Activated CD8-positive, alpha-beta T cell treated with anti-CD3 and anti-CD28 coated beads, Interleukin-2, amount 10 ng/mL, durations not matched to agents 7 days and 5 days (primary cell): ENCODE measurements around the gene PLXNA1. TPM values are rescaled to one million over a fixed set of nuclear protein-coding genes. Genes with fewer than 3 reads are reported as not detected.

Experiments
- ATAC-seq: fragments of 150-1000 bp; cut with Tn5 transposase; one replicate; pipeline ENCODE4 v1.10.0; 2021; ENCODE audit warnings: moderate library complexity
- CTCF ChIA-PET: fragments of 350-600 bp; sonication (Branson Sonifier 250); formaldehyde crosslinking; loops from one replicate; lab custom pipeline; 2021; ENCODE audit warnings: antibody characterized with exemption; lab: Charles Lee
- POLR2A ChIA-PET: fragments of 350-600 bp; sonication (Branson Sonifier 250); formaldehyde crosslinking; loops from one replicate; lab custom pipeline; 2021; ENCODE audit warnings: antibody characterized with exemption; lab: Charles Lee
- DNase-seq: peaks from one replicate; pipeline ENCODE4 v3.0.0-alpha.2; 2020
- H3K27ac Mint-ChIP-seq: one replicate; pipeline ENCODE4 v1.8.0; 2021; ENCODE audit warnings: mild to moderate bottlenecking, mixed read lengths
- H3K27me3 Mint-ChIP-seq: one replicate; pipeline ENCODE4 v1.8.0; 2021; ENCODE audit warnings: low read depth, mixed read lengths
- H3K36me3 Mint-ChIP-seq: one replicate; pipeline ENCODE4 v1.8.0; 2021; ENCODE audit warnings: low read depth, mixed read lengths
- H3K4me1 Mint-ChIP-seq: one replicate; pipeline ENCODE4 v1.8.0; 2021; ENCODE audit warnings: low read depth, mixed read lengths
- H3K4me3 Mint-ChIP-seq: one replicate; pipeline ENCODE4 v1.8.0; 2021; ENCODE audit warnings: mild to moderate bottlenecking, mixed read lengths
- H3K9me3 Mint-ChIP-seq: one replicate; pipeline ENCODE4 v1.8.0; 2022; ENCODE audit warnings: mixed read lengths; ENCODE audit not compliant: insufficient read depth
- total RNA-seq, 2 experiments: library from RNA; stranded (reverse); gene quantifications; one replicate each; pipeline ENCODE4 v1.2.3, GENCODE V29; 2021

The PLXNA1 gene
- total RNA-seq, 2 experiments from 2014 or later, result 2.4 to 2.7 TPM

DNA sequence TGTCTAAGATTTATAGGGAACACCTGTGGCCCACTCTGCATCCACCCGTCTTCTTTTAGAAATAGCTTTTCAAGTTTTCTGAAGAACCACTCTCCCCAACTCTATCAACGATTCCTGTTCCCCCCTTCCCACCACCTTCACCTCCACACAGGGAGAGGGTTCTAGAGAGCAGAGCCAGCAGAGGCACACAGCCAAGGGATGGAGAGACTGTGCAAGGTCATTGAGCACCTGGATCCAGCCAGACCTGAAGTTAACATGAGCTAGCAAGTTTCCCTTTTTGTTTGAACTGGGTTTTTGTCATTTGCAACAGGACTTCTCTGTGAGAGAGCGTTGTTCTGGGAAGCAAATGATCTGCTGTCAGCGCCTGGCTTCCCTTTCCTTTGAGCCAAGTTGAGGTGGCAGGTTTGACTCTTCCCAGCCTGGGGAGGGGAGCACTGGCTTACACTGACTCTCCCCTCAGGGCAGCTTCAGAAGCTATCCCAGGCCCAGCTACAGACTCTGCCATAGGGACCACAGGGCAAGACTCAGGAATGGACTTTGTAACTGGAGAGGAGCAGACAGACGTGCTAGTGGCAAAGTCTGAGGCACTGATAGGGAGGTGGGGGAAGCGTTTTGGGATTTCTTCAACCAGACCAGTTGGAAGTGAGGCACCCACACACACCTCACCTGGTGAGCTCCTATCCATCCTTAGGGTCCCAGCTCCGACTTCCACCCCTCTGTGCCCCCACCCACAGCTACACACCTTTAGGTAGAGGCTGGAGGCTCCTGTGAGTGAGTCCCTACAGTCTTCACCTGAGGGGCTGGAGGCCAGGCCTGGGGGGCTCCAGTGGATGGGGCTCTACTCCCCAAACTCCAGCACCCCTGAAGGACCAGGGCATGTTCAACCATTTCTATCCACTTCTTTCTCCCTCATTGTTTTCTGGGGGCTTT lies 19.4 kb upstream of the PLXNA1 start:
- Mint-ChIP-seq H3K4me3 (no peak overlapping the region), H3K4me1 (no peaks in the 10 kb centered on the region), H3K36me3 (no peaks in the 10 kb centered on the region), H3K27ac (no peak overlapping the region), H3K9me3 (no peaks in the 10 kb centered on the region), H3K27me3 (peaks cover 4% of the 10 kb centered on the region)
- DNase-seq (no peak), ATAC-seq (no peak)
- POLR2A ChIA-PET, result no interaction called here
- CTCF ChIA-PET, result no interaction called here

DNA sequence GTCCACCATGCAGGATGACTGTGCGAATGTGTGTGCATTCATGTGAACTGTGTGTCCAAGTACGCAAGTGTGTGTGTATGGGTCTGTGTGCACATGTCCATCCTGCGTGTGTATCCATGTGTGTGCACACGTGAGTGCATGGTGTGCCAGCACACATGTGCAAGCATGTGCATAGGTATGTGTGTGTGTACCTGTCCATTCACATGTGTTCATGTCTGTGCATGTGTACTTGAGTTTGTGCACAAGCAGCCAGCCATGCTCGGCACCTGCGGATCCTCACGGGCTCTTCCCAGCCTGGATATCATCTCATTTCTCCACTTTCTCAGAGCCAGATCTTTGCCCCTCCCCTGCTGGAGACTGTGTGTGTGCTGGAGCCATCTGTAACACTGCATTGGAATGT lies 18.7 kb upstream of the PLXNA1 start:
- POLR2A ChIA-PET, result no interaction called here
- DNase-seq, result no peak
- Mint-ChIP-seq H3K27ac (no peak overlapping the region), H3K36me3 (no peaks in the 10 kb centered on the region), H3K4me3 (no peak overlapping the region), H3K4me1 (no peaks in the 10 kb centered on the region), H3K27me3 (peaks cover 4% of the 10 kb centered on the region), H3K9me3 (no peaks in the 10 kb centered on the region)
- CTCF ChIA-PET, result no interaction called here
- no peak for ATAC-seq

DNA sequence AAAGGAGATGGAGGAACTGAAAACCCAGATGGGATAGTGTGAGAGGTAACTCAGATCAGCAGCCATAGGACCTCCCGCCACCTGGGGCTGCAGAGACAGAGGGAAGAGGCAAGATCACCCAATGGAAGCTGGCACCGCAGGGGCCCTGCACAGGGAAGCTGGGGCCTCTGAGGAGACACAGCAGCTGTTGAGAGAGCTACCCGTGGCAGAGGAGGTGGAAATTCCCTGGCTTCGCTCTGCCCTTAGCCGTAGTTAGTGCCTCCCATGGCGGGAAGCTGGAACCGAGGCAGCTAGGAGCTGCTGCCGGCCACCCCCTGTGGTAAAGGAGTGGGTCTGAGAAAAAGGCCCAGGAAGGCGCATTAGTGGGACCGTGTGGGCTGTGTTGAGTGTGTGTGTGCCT lies 18.0 kb upstream of the PLXNA1 start:
- CTCF ChIA-PET, result no interaction called here
- POLR2A ChIA-PET, result no interaction called here
- Mint-ChIP-seq H3K4me3 (no peak overlapping the region), H3K4me1 (no peaks in the 10 kb centered on the region), H3K9me3 (no peaks in the 10 kb centered on the region), H3K27ac (no peak overlapping the region), H3K27me3 (peaks cover 9% of the 10 kb centered on the region), H3K36me3 (no peaks in the 10 kb centered on the region)
- DNase-seq (no peak), ATAC-seq (no peak)

DNA sequence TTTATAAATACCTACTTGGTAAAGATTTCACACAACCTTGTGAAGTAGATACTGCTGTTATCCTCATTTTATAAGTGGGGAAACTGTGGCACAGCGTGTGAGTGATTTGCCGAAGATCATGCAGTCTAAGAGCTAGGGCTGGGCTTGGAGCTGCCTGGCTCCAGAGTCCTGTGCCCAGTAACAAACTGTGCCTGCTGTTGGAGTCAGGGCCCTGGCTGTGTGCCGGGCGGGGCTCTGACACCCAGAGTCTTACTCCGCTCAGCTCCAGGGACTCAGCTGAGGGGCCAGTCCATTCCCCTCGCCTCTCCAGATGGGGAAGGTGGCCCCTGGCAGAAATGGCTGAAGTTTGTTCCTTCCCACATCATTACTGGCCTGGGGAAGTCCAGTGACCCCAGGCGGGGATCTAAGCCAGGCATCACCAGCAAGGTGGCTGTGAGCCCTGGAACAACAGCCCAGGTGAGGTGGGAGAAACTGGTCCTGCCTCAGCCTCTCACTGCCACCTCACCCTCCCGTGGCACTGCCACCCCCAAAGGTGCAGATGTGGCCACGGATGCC lies 17.3 kb upstream of the PLXNA1 start:
- ATAC-seq (no peak), DNase-seq (no peak)
- CTCF ChIA-PET, result interaction anchor here (1.2 kb wide), 1 partner anchor 17 kb away, joined by 5 read pairs; the partner anchor contains the start of gene PLXNA1
- no peaks in the 10 kb centered on the region for H3K9me3 Mint-ChIP-seq
- peaks cover 15% of the 10 kb centered on the region for H3K27me3 Mint-ChIP-seq
- POLR2A ChIA-PET, result no interaction called here
- no peak overlapping the region for H3K4me3 Mint-ChIP-seq
- no peak overlapping the region for H3K27ac Mint-ChIP-seq
- H3K36me3 Mint-ChIP-seq, result no peaks in the 10 kb centered on the region
- no peaks in the 10 kb centered on the region for H3K4me1 Mint-ChIP-seq

DNA sequence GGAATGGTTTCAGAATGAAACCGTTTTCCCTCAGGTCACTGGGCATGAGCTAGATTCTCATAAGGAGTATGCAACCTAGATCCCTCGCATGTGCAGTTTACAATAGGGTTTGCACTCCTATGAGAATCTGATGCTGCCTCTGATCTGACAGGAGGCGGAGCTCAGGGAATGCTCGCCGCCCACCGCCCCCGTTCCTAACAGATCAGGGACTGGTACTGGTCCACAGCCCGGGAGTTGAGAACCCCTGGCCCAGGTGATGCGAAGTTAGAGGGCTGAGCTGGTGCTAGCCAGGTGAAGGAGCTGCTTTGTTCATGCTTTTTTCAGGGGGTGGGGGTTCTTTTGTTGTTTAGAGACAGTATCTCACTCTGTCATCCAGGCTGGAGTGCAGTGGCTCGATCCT lies 15.5 kb upstream of the PLXNA1 start:
- POLR2A ChIA-PET, result interaction anchor here (0.8 kb wide), 1 partner anchor 396 kb away, joined by 3 read pairs; no protein-coding TSS in a partner anchor
- no peak overlapping the region for H3K4me3 Mint-ChIP-seq

DNA sequence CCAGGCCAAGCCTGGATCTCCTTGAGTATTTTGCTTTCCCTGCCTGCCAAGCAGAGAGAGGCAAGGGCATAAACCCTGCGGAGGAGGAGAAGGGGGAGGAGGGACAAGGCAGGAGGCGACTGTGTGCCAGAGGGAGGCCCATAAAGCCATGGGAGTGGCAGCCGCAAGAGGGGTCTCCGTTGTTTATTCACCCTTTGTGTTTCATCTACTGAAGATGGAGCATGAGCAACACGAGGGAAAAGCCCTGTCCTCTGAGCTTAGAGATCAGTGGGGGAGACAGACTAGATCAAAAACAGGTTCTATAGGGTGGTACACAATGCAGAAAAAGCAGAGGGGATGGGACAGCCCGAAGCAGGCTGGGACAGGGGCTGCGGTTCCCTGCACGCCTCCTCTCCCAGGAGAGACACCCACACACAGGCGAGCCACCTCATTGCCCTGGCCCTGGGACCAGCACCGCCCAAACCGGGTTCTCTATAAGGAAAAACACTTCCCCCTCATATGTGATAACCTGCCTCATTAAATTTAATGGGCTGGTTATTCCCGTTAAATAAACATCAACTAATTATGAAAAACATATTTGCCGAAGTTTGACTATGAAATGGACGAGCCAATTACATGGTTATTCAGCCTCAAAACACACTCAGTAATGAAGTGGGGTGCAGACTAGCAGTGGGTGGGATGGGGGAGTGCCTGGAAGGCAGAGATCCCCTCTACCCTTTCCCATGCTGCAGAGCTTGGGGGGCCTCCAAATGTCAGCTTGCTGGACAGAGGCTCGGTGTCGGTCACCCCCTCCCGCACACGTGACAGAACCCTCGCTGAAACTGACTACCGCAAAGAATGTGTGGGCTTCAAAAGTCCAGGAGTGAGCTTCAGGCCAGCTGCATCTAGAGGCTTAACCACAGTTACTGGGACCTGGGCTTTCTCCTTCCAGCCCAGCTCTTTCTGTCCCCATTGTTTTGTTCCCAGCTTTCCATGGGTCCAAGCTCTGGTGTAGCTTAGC lies 14.2 kb upstream of the PLXNA1 start:
- DNase-seq (no peak), ATAC-seq (no peak)
- Mint-ChIP-seq H3K27ac (no peak overlapping the region), H3K27me3 (peaks cover 16% of the 10 kb centered on the region), H3K4me1 (no peaks in the 10 kb centered on the region), H3K9me3 (peaks cover 2% of the 10 kb centered on the region), H3K4me3 (no peak overlapping the region), H3K36me3 (no peaks in the 10 kb centered on the region)
- ChIA-PET CTCF (interaction anchor here (0.7 kb wide), 1 partner anchor 46 kb away, joined by 3 read pairs; no protein-coding TSS in a partner anchor), POLR2A (no interaction called here)

More for the DNA sequence above, 15.5 kb upstream of the PLXNA1 start:
- ATAC-seq (no peak), DNase-seq (no peak)
- H3K27me3 Mint-ChIP-seq, result peaks cover 16% of the 10 kb centered on the region
- no peak overlapping the region for H3K27ac Mint-ChIP-seq
- no peaks in the 10 kb centered on the region for H3K36me3 Mint-ChIP-seq
- CTCF ChIA-PET, result no interaction called here
- no peaks in the 10 kb centered on the region for H3K4me1 Mint-ChIP-seq
- H3K9me3 Mint-ChIP-seq, result no peaks in the 10 kb centered on the region

DNA sequence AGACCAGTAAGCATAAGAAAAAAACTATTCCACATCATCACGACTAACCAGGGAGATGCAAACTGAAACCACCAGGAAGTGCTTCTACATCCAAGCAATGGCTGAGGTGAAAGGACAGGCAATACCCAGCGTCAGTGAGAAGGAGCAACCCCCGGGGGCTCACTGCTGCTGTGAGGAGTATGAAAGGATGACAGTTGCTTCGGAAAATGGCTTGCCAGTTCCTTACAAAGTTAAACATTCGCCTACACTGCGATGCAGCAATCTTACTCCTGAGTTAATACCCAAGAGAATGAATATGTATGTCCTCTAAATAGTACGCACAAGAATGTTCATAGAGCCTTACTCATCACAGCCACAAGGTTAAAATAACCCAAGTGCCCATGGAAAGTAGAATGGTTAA lies 13.3 kb upstream of the PLXNA1 start:
- Mint-ChIP-seq H3K4me3 (no peak overlapping the region), H3K27me3 (peaks cover 17% of the 10 kb centered on the region), H3K9me3 (peaks cover 11% of the 10 kb centered on the region), H3K27ac (no peak overlapping the region), H3K36me3 (peaks cover under 1% of the 10 kb centered on the region), H3K4me1 (no peaks in the 10 kb centered on the region)
- CTCF ChIA-PET, result interaction anchor here (0.7 kb wide), 1 partner anchor 47 kb away, joined by 3 read pairs; no protein-coding TSS in a partner anchor
- POLR2A ChIA-PET, result no interaction called here
- ATAC-seq (no peak), DNase-seq (no peak)

DNA sequence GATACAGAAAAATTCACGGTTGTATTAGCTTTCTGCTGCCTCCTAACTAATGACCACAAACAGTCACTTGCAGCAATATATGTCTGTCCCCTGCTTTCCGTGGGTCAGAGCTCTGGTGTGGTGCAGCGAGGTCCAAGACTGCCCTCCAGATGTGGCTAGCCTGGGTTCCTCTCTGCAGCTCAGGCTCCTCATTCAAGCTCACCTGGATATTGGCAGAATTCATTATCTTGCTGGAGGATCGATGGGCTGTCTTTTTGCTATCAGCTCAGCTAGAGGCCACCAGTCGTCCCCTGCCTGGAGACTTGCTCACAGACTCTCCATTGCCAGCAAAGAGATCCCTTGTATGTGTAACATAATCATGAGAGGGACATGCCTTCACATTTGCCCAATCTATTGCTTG lies 12.8 kb upstream of the PLXNA1 start:
- Mint-ChIP-seq H3K9me3 (peaks cover 16% of the 10 kb centered on the region), H3K27ac (no peak overlapping the region), H3K27me3 (peaks cover 22% of the 10 kb centered on the region), H3K4me3 (no peak overlapping the region), H3K36me3 (peaks cover 5% of the 10 kb centered on the region), H3K4me1 (no peaks in the 10 kb centered on the region)
- ChIA-PET POLR2A (no interaction called here), CTCF (no interaction called here)
- no peak for DNase-seq
- ATAC-seq, result no peak

DNA sequence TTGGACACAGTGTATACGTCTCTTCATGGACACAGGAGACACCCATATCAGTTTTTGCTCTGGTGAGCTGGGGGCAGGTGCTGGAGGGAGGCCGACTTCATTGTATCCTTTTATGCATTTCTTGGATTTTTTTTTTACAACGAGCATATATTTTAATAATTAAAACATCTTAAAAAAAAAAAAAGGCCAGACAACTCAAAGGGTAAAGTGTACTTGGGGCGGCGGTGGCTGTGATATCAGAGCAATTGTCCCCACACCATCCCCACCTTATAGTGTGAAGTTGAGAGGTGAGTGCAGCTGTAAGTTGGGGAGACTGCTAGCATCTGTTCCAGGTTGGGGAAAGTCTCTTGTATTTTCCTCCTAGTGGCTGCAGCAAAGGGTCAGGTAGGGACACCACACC lies 12.0 kb upstream of the PLXNA1 start:
- H3K36me3 Mint-ChIP-seq, result peaks cover 7% of the 10 kb centered on the region
- no peak overlapping the region for H3K4me3 Mint-ChIP-seq
- H3K27me3 Mint-ChIP-seq, result peaks cover 24% of the 10 kb centered on the region
- POLR2A ChIA-PET, result no interaction called here
- ATAC-seq (no peak), DNase-seq (no peak)
- H3K27ac Mint-ChIP-seq, result no peak overlapping the region
- H3K4me1 Mint-ChIP-seq, result no peaks in the 10 kb centered on the region
- H3K9me3 Mint-ChIP-seq, result peaks cover 22% of the 10 kb centered on the region
- CTCF ChIA-PET, result interaction anchor here (3.4 kb wide), 1 partner anchor 11 kb away, joined by 12 read pairs; the partner anchor contains the start of gene PLXNA1

DNA sequence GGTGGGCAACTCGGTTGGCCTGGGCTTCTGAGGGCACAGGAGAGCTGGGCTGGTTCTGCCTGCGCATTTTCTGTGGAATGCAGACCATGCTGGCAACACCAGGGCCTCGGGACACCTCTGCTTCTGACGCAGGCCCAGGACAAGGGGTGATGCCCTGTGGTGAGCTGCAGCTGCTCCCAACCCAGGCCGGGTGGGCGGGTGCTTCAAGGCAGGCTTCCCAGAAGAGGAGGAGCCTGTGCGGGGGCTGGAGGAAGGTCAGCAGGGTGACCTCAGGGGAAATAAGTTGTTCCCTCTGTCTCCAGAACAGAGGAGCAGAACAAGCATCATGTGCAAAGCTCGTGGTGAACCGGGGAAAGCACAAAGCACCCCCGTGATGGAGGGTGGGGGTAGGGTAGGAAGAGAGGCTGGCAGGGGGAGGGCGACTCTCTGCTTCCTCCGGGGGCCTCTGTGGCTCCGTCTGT lies 11.0 kb upstream of the PLXNA1 start:
- Mint-ChIP-seq H3K36me3 (peaks cover 7% of the 10 kb centered on the region), H3K9me3 (peaks cover 22% of the 10 kb centered on the region), H3K27ac (no peak overlapping the region), H3K27me3 (peaks cover 24% of the 10 kb centered on the region), H3K4me3 (no peak overlapping the region), H3K4me1 (no peaks in the 10 kb centered on the region)
- CTCF ChIA-PET, result interaction anchor here (3.4 kb wide), 1 partner anchor 10 kb away, joined by 12 read pairs; the partner anchor contains the start of gene PLXNA1
- no peak for DNase-seq
- ATAC-seq, result no peak
- POLR2A ChIA-PET, result no interaction called here

DNA sequence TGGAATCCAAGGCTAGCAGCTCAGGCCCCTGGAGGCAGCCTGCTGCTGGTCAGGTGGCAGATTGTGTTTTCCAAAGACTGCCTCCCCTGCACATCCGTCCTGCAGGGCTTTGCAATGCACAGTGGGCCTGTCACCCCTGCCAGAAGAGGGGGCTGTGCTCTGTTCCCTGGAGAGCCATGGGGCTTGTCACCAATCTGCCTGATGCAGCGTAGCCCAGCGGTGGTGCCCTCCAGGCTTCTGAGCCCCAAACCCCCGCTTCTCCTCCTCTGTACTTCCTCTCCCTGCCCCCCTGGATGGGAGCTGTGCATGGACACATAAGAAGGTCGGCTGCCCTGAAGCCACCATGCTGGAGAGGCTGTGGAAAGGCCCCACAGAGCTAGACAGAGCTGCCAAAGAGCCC lies 10.0 kb upstream of the PLXNA1 start:
- Mint-ChIP-seq H3K4me1 (no peaks in the 10 kb centered on the region), H3K9me3 (peaks cover 22% of the 10 kb centered on the region), H3K27me3 (peaks cover 24% of the 10 kb centered on the region), H3K4me3 (no peak overlapping the region), H3K36me3 (peaks cover 7% of the 10 kb centered on the region), H3K27ac (no peak overlapping the region)
- CTCF ChIA-PET, result interaction anchor here (3.4 kb wide), 1 partner anchor 9 kb away, joined by 12 read pairs; the partner anchor contains the start of gene PLXNA1
- no peak for DNase-seq
- POLR2A ChIA-PET, result no interaction called here
- ATAC-seq, result no peak
